GM13976 (cell line): Measurements from ENCODE around the gene FLG.

Source experiments
- DNase-seq: peaks from one replicate; pipeline ENCODE4 v3.0.0; 2012; ENCODE audit warnings: low spot score
- in situ Hi-C: fragments of 300-500 bp; cut with MboI; formaldehyde crosslinking; loops from one replicate; pipeline ENCODE4 v1.12.0; 2022; ENCODE audit warnings: low sequenced_read_pairs, mixed read lengths, inconsistent platforms; ENCODE audit not compliant: unreplicated experiment
- TF ChIP-seq, protein P1 (sequence below): IDR thresholded peaks from 2 replicates; pipeline ENCODE4 v1.5.1; 2012; ENCODE audit warnings: borderline replicate concordance, mild to moderate bottlenecking; ENCODE audit not compliant: insufficient read depth; ENCODE audit errors: extremely low read depth, missing control alignments, control extremely low read depth

FLG gene

DNA sequence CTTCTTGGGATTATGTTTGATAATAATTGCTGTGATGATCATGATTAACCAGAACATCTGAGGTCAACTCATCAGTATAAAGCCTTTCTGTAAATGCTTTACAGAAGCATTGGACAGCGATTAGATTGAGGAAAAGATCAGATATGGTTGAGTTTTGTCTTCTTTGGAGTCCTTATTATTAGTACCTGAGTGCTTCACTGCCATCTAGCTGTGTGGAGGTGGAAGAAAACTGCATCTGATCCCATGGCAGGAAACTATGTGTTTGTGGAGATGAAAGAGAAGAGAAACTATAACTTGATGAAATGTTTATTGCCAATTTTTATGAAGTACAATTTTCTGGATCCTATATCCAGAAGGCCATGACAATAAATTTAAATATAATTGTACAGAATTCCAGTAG, 23.4 kb upstream of the FLG start:
- in situ Hi-C loops = no loop called here
- DNase-seq = no peak

DNA sequence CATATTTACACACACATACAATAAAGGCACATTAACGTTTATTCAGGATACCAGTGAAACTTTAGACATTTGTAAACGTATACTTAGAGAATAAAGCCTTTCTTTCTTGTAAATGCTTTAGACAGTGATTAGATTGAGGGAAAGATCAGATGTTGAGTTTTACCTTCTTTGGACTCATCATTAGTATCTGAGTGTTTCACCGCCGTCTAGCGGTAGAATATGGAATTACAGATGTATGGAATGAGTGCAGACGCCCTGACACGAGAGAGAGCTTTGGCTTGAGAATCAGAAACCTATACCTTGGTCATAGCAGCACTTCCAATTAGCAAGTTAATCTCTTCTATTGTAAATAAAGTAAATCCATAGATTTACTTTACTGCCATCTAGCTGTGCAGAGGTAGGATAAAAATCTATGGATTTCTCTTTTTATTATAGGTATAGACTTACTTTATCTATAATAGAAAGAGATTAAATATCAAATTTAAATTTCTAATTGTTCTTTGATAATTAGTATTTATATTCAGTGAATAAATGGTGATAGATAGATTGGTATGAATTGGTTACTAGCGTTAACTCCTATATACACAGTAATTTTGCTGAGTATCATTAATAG, 22.2 kb upstream of the FLG start:
- in situ Hi-C loops = no loop called here
- TF ChIP-seq, protein P1, sequence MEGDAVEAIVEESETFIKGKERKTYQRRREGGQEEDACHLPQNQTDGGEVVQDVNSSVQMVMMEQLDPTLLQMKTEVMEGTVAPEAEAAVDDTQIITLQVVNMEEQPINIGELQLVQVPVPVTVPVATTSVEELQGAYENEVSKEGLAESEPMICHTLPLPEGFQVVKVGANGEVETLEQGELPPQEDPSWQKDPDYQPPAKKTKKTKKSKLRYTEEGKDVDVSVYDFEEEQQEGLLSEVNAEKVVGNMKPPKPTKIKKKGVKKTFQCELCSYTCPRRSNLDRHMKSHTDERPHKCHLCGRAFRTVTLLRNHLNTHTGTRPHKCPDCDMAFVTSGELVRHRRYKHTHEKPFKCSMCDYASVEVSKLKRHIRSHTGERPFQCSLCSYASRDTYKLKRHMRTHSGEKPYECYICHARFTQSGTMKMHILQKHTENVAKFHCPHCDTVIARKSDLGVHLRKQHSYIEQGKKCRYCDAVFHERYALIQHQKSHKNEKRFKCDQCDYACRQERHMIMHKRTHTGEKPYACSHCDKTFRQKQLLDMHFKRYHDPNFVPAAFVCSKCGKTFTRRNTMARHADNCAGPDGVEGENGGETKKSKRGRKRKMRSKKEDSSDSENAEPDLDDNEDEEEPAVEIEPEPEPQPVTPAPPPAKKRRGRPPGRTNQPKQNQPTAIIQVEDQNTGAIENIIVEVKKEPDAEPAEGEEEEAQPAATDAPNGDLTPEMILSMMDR = peak; percentile 77
- peak; percentile 18 for DNase-seq

More for the DNA sequence above, 23.4 kb upstream of the FLG start:
- TF ChIP-seq, protein P1 = no peak

GRCh38 chr1:152344438-152344837, 19.4 kb upstream of the FLG start:
- in situ Hi-C loops = no loop called here
- DNase-seq = no peak
- TF ChIP-seq, protein P1 = no peak

DNA sequence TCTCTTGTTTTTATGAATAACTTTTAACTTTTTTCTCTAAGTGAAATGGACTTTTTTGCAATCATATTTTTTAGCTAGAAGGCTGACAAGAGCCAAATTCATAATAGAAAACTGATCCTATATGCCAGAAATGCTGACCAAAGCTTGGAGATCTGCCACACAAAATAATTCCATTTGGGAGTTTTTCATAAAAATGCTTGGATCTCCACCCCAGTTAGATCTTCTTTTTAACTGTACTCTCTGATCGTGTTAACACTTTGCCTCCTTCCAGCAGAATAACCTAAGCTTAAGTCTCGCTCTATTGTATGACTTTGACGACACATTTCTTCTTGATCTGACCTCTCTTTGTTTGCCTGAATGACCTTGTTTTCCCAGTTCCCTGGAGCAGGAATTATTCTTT, 18.0 kb upstream of the FLG start:
- in situ Hi-C loops = no loop called here
- no peak for DNase-seq
- TF ChIP-seq, protein P1 = no peak

- TF ChIP-seq, protein P1 = no peak
- no peak for DNase-seq
- in situ Hi-C loops = no loop called here
Observed at GRCh38 chr1:152335399-152335798, 10.4 kb upstream of the FLG start.

GRCh38 chr1:152328801-152329391, 3.9 kb upstream of the FLG start:
- in situ Hi-C loops = no loop called here
- no peak for DNase-seq
- TF ChIP-seq, protein P1 = no peak
